Measurements from ENCODE around the gene MIA.
"Not testable (repeated sequence)": the region's sequence is repeated elsewhere in the genome, so short reads cannot be mapped to it uniquely, and the experiment has no call there.

Gene MIA

GRCh38 chr19:40804783-40805242 lies 29.5 kb downstream of the MIA start:
- no peak for DNase-seq

GRCh38 chr19:40805258-40805868 lies 30.0 kb downstream of the MIA start:
- no peak for DNase-seq

GRCh38 chr19:40806423-40807146 lies 31.3 kb downstream of the MIA start:
- DNase-seq: peak; percentile 87

- DNase-seq: no peak
Observed at GRCh38 chr19:40807147-40808020, 32.1 kb downstream of the MIA start.

GRCh38 chr19:40808021-40808325 lies 32.7 kb downstream of the MIA start:
- no peak for DNase-seq

GRCh38 chr19:40808497-40808896 lies 33.2 kb downstream of the MIA start:
- no peak for DNase-seq

- DNase-seq: no peak
Observed at GRCh38 chr19:40809358-40810086, 34.2 kb downstream of the MIA start.

GRCh38 chr19:40810160-40810559 lies 34.8 kb downstream of the MIA start:
- DNase-seq: no peak

GRCh38 chr19:40810649-40811408 lies 35.5 kb downstream of the MIA start:
- DNase-seq: not testable (repeated sequence)

GRCh38 chr19:40811478-40812341 lies 36.4 kb downstream of the MIA start:
- DNase-seq: no peak

GRCh38 chr19:40812571-40812970 lies 37.2 kb downstream of the MIA start:
- not testable (repeated sequence) for DNase-seq

GRCh38 chr19:40813182-40813581 lies 37.9 kb downstream of the MIA start:
- DNase-seq: no peak

GRCh38 chr19:40815223-40815622 lies 39.9 kb downstream of the MIA start:
- DNase-seq: no peak

- not testable (repeated sequence) for DNase-seq
Observed at GRCh38 chr19:40818480-40819399, 43.4 kb downstream of the MIA start.

GRCh38 chr19:40819479-40820234 lies 44.3 kb downstream of the MIA start:
- not testable (repeated sequence) for DNase-seq

- DNase-seq: no peak
Observed at GRCh38 chr19:40822161-40822560, 46.8 kb downstream of the MIA start.

- not testable (repeated sequence) for DNase-seq
Observed at GRCh38 chr19:40822704-40823553, 47.6 kb downstream of the MIA start.

- not testable (repeated sequence) for DNase-seq
Observed at GRCh38 chr19:40824916-40825315, 49.6 kb downstream of the MIA start.

Measured in NCI-H187 treated with DMSO at 0.1 percent for 48 hours (cell line).